AG04450 (cell line): ENCODE data around the gene IKBKG. TPM values are rescaled to one million over a fixed set of nuclear protein-coding genes. Genes with fewer than 3 reads are reported as not detected.

ENCODE experiments used
- CTCF ChIA-PET: fragments of 300-600, 350-600 bp; formaldehyde crosslinking; extraction: SDS; loops from one replicate; lab custom pipeline; 2022; ENCODE audit warnings: antibody characterized with exemption, inconsistent platforms; lab: Charles Lee
- POLR2A ChIA-PET: fragments of 350-600 bp; formaldehyde crosslinking; extraction: SDS; loops from one replicate; lab custom pipeline; 2021; ENCODE audit warnings: antibody characterized with exemption, inconsistent platforms; lab: Yijun Ruan, JAX
- DNase-seq: peaks from one replicate; pipeline ENCODE4 v3.0.0-alpha.2; 2011; ENCODE audit warnings: low read depth, low spot score
- H3K27ac ChIP-seq: one replicate; pipeline ENCODE4 v1.5.1; 2012; ENCODE audit warnings: low read depth, low read length, control low read depth
- H3K27me3 ChIP-seq: one replicate; pipeline ENCODE4 v1.6.0; 2012; ENCODE audit warnings: low read length; ENCODE audit not compliant: control insufficient read depth, insufficient read depth
- H3K4me3 ChIP-seq: 2 replicates; pipeline ENCODE4 v1.5.1; 2011; ENCODE audit warnings: mild to moderate bottlenecking, low read depth, low read length, control low read depth
- H3K9me3 ChIP-seq: 2 replicates; pipeline ENCODE4 v1.5.1; 2012; ENCODE audit warnings: low read length; ENCODE audit not compliant: control insufficient read depth, insufficient read depth
- CTCF ChIP-seq: IDR thresholded peaks from 2 replicates; pipeline ENCODE4 v1.5.1; 2011; ENCODE audit warnings: low read depth, low read length, control low read depth, inconsistent platforms
- polyA plus RNA-seq: library from polyadenylated mRNA; depleted of rRNA; stranded (reverse); fragments of >200 nt; gene quantifications from 2 replicates; pipeline ENCODE4 v1.2.3, GENCODE V29; 2011

The IKBKG gene
- polyA plus RNA-seq, 1 experiment: 25.1 TPM

- Histone ChIP-seq H3K27me3 (no peaks in the 10 kb centered on the region), H3K27ac (peak overlapping the region; percentile 81), H3K4me3 (peak overlapping the region; percentile 50), H3K9me3 (no peaks in the 10 kb centered on the region)
- DNase-seq: no peak
- POLR2A ChIA-PET: interaction anchor here (0.6 to 2.7 kb wide), 4 partner anchors 11 to 38 kb away, joined by 3 to 12 read pairs (median 6); partner anchors contain the start of genes LAGE3 and SLC10A3
- CTCF ChIA-PET: interaction anchor here (2.9 kb wide), 1 partner anchor 11 kb away, joined by 12 read pairs; no protein-coding TSS in a partner anchor
- TF ChIP-seq CTCF: no peak
Measured at GRCh38 chrX:154516656-154517100, 30.7 kb upstream of the IKBKG start.

DNA sequence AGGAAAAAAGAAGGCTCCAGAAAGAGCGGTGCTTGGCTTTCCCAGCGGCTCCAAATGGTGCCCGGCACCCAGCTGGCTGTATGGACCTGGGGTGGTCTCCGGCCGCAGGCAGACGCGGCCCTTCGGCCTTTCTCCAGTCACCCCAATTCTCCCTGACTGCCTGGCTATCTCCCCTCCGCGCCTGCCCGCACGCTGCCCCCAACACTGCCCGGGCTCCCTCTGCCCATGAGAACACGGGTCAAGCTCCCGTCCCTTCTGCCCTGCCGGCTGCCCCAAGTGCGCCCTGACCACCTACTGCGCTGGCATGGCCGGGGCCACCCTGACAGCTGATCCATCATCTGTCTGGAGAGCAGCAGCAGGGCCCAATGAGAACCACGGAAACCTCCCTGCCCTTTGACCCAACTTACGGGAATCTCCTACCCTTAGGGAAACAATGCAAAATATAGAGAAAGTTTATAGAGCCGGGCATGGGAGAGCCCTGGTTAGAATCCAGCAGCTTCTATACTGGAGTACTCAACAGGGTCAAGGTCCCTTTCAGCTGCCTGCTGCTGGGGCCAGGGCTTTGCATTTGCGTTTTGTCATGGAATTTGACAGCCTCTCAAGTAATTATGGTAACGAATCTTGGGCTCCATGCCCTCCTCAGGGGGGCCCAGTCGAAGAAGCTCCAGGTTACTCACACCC lies 30.2 kb upstream of the IKBKG start:
- Histone ChIP-seq H3K27ac (peak overlapping the region; percentile 81), H3K9me3 (no peaks in the 10 kb centered on the region), H3K4me3 (peak overlapping the region; percentile 50; the same call in 1 of the 2 replicates), H3K27me3 (no peaks in the 10 kb centered on the region)
- CTCF ChIA-PET: interaction anchor here (2.9 kb wide), 1 partner anchor 10 kb away, joined by 12 read pairs; no protein-coding TSS in a partner anchor
- DNase-seq: no peak
- no peak for TF ChIP-seq CTCF
- POLR2A ChIA-PET: interaction anchor here (0.6 to 2.7 kb wide), 3 partner anchors 24 to 30 kb away, joined by 3 to 12 read pairs (median 8); partner anchors contain the start of genes IKBKG and SLC10A3

DNA sequence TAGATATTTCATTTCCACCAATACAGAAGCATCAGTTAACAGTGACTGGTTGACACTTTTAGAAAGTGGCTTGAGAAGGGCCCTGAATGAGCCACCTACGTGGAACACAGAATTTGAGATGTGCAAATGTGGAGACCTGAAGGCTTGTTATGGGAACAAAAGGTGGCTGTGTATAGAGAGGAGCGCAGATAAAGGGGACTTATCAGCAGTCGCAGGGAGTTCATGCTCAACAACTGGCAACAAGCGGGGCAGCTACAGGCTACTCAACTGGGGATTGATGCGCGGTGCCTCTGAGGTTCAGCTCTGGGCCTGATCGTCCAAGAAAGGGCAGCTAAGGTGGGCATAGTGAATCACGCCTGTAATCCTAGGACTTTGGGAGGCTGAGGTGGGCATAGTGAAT lies 28.0 kb upstream of the IKBKG start:
- no peak overlapping the region for H3K27ac ChIP-seq
- POLR2A ChIA-PET: no interaction called here
- CTCF ChIA-PET: no interaction called here
- no peaks in the 10 kb centered on the region for H3K9me3 ChIP-seq
- TF ChIP-seq CTCF: no peak
- H3K27me3 ChIP-seq: no peaks in the 10 kb centered on the region
- DNase-seq: no peak
- no peak overlapping the region for H3K4me3 ChIP-seq

DNA sequence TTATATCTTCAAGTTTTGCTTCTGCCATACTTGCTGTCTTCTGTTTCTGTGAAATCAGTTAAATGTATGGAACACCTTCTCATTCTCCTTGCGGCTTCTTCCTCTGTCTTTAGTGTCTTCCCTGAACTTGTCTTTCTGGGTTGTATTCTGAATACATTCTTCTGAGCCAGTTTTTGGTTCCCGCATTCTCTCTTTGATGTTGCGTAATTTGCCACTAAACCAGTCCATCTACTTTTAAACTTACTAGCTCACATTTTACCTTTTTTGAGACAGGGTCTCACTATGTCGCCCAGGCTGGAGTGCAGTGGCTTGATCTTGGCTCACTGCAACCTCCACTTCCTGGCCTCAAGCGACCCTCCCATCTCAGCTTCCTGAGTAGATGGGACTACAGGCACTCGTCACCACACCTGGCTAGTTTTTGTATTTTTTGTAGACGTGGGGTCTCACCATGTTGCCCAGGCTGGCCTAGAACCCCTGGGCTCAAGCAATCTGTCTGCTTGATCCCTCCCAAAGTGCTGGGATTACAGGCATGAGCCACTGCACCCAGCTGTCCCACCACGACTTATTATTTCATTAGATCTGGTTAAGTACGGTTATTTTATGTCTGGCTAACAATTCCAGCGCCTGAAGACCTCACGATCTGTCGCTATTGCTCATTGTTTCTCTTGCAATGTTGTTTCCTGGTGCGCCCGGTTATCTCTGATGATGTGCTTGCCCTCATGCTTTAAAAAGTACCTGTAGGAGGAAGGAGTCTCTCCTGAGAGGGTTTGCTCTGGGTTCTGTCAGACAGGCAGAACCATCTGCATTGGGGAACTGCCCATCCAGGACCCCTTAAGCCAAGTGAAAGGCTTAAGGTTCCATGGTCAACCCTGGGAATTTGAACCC lies 21.6 kb upstream of the IKBKG start:
- CTCF ChIA-PET: interaction anchor here (1.4 kb wide), 1 partner anchor 127 kb away, joined by 5 read pairs; no protein-coding TSS in a partner anchor
- POLR2A ChIA-PET: interaction anchor here (0.6 kb wide), 1 partner anchor 16 kb away, joined by 3 read pairs; no protein-coding TSS in a partner anchor

More for the DNA sequence above, 21.6 kb upstream of the IKBKG start:
- no peak for DNase-seq
- Histone ChIP-seq H3K9me3 (no peaks in the 10 kb centered on the region), H3K4me3 (no peak overlapping the region), H3K27me3 (no peaks in the 10 kb centered on the region), H3K27ac (no peak overlapping the region)
- TF ChIP-seq CTCF: no peak
